HepG2 (cell line): ENCODE measurements around the gene NUP62. TPM values are rescaled to one million over a fixed set of nuclear protein-coding genes. Genes with fewer than 3 reads are reported as not detected.

Experiments
- ATAD3A ChIP-seq: sonication (generic); formaldehyde crosslinking; IDR thresholded peaks from 2 replicates; pipeline ENCODE4 v1.4.0; 2020; ENCODE audit warnings: missing genetic modification reagents
- CCDC6 ChIP-seq: sonication (generic); formaldehyde crosslinking; IDR thresholded peaks from 2 replicates; pipeline ENCODE4 v1.8.1; 2022; ENCODE audit warnings: mild to moderate bottlenecking, missing genetic modification reagents, moderate library complexity
- GABPA ChIP-seq, 2 experiments: IDR thresholded peaks; 2 replicates each; pipeline ENCODE4 v1.6.1; 2011 to 2016; ENCODE audit warnings: low read depth in 2 of 2, low read length in 1 of 2, missing biosample characterization in 1 of 2, missing genetic modification characterization in 1 of 2
- HINFP ChIP-seq: sonication (generic); formaldehyde crosslinking; IDR thresholded peaks from 2 replicates; pipeline ENCODE4 v1.4.0; 2020; ENCODE audit warnings: low read depth, mild to moderate bottlenecking, missing genetic modification reagents
- JDP2 ChIP-seq: sonication (generic); formaldehyde crosslinking; IDR thresholded peaks from 2 replicates; pipeline ENCODE4 v1.8.1; 2022; ENCODE audit warnings: missing genetic modification reagents, borderline replicate concordance
- LBX2 ChIP-seq: sonication (generic); formaldehyde crosslinking; IDR thresholded peaks from 2 replicates; pipeline ENCODE4 v1.5.0; 2020; ENCODE audit warnings: missing genetic modification reagents, mild to moderate bottlenecking, borderline replicate concordance
- NFYB ChIP-seq: sonication (generic); formaldehyde crosslinking; IDR thresholded peaks from 2 replicates; pipeline ENCODE4 v1.4.0; 2020; ENCODE audit warnings: missing genetic modification reagents
- NR2F6 ChIP-seq, 2 experiments: IDR thresholded peaks; 2 replicates each; pipeline ENCODE4 v1.6.1; 2016; ENCODE audit warnings: antibody characterized with exemption in 1 of 2, mild to moderate bottlenecking in 1 of 2
- PRMT3 ChIP-seq: sonication (generic); formaldehyde crosslinking; IDR thresholded peaks from 2 replicates; pipeline ENCODE4 v1.8.1; 2022; ENCODE audit warnings: low read depth, mild to moderate bottlenecking, moderate library complexity, missing genetic modification reagents, borderline replicate concordance
- THRA ChIP-seq: sonication (generic); formaldehyde crosslinking; IDR thresholded peaks from 2 replicates; pipeline ENCODE4 v1.4.0; 2020; ENCODE audit warnings: missing genetic modification reagents, borderline replicate concordance
- ZC3H4 ChIP-seq: sonication (generic); formaldehyde crosslinking; IDR thresholded peaks from 2 replicates; pipeline ENCODE4 v1.4.0; 2020; ENCODE audit warnings: missing genetic modification reagents, borderline replicate concordance
- ZNF142 ChIP-seq: sonication (generic); formaldehyde crosslinking; IDR thresholded peaks from 2 replicates; pipeline ENCODE4 v1.4.0; 2020; ENCODE audit warnings: missing genetic modification reagents
- ZNF253 ChIP-seq: sonication (generic); formaldehyde crosslinking; IDR thresholded peaks from 2 replicates; pipeline ENCODE4 v1.8.0; 2022; ENCODE audit warnings: mild to moderate bottlenecking, missing genetic modification reagents, borderline replicate concordance
- ZNF550 ChIP-seq: sonication (generic); formaldehyde crosslinking; IDR thresholded peaks from 2 replicates; pipeline ENCODE4 v1.4.0; 2020; ENCODE audit warnings: mild to moderate bottlenecking, missing genetic modification reagents, borderline replicate concordance
- ZNF770 ChIP-seq: sonication (generic); formaldehyde crosslinking; IDR thresholded peaks from 2 replicates; pipeline ENCODE4 v1.5.0; 2020; ENCODE audit warnings: mild to moderate bottlenecking, missing genetic modification reagents
- ZSCAN22 ChIP-seq: sonication (generic); formaldehyde crosslinking; IDR thresholded peaks from 2 replicates; pipeline ENCODE4 v1.4.0; 2020; ENCODE audit warnings: mild to moderate bottlenecking, missing genetic modification reagents
- polyA plus RNA-seq, 8 experiments: library from polyadenylated mRNA; depleted of rRNA in 3 of 8; stranded (reverse) in 7 of 8; unstranded in 1 of 8; fragments of >200 nt; fragmentation: Illumina TruSeq in 4 of 8; extraction: Trizol in 4 of 8; gene quantifications; 2 replicates each; pipeline versions ENCODE4 v1.2.1 to v1.2.3, GENCODE V29; 2011 to 2016; ENCODE audit warnings: low read depth in 4 of 8, missing spikeins in 1 of 8, mixed read lengths in 1 of 8; ENCODE audit not compliant: insufficient read depth in 1 of 8
- total RNA-seq, 5 experiments: library from RNA; depleted of rRNA; stranded (reverse); fragments of >200 nt; fragmentation: Illumina TruSeq; extraction: Trizol; gene quantifications; 2 replicates each; pipeline ENCODE4 v1.2.3, GENCODE V29; 2016; ENCODE audit warnings: low read depth in 1 of 5

Gene NUP62
- total and polyA plus RNA-seq, 2 of the 13 experiments (the other 11 are each of a cell fraction or from before 2014, with no cell fraction given) = 16.5 to 41.5 TPM

GRCh38 chr19:49869484-49870308 is 59.6 kb downstream of the NUP62 start (continued):
- TF ChIP-seq ZNF770 (CRISPR knock-in tag) (peak; percentile 79), NR2F6 (IDR thresholded peaks at IDR 0.05) (no peak), NR2F6 (CRISPR knock-in tag; IDR thresholded peaks at IDR 0.05) (no peak), CCDC6 (no peak), LBX2 (CRISPR knock-in tag) (no peak), ATAD3A (CRISPR knock-in tag) (no peak), ZSCAN22 (CRISPR knock-in tag) (no peak), ZNF253 (CRISPR knock-in tag) (no peak; the same call in 1 of the 2 replicates), ZNF142 (no peak), GABPA (IDR thresholded peaks at IDR 0.05; ENCODE audit: low read depth, low read length) (peak; percentile 19; the same call in 1 of the 2 replicates), GABPA (CRISPR knock-in tag; IDR thresholded peaks at IDR 0.05; ENCODE audit: low read depth) (peak; percentile 65), NFYB (CRISPR knock-in tag) (peak; percentile 93), HINFP (no peak; the same call in 1 of the 2 replicates), PRMT3 (CRISPR knock-in tag) (no peak), JDP2 (CRISPR knock-in tag) (no peak), THRA (CRISPR knock-in tag) (no peak), ZNF550 (CRISPR knock-in tag) (no peak), ZC3H4 (CRISPR knock-in tag) (no peak)
